Tibial nerve (tissue), 4 donors: ENCODE data around the gene TCF12. TPM values are rescaled to one million over a fixed set of nuclear protein-coding genes. Genes with fewer than 3 reads are reported as not detected.

ENCODE experiments used
- DNase-seq, 2 donors: peaks; one replicate each; pipeline ENCODE4 v3.0.0-alpha.2; 2019; ENCODE audit warnings: low spot score in 2 of 2
- H3K27ac ChIP-seq, 4 donors: fragments of 200-600 bp; sonication (generic) in 3 of 4; one replicate each; pipeline ENCODE4 v1.5.1; 2017 to 2019; ENCODE audit warnings: mild to moderate bottlenecking in 1 of 4
- H3K27me3 ChIP-seq, 2 donors: fragments of 200-600 bp; sonication (generic) in 1 of 2; one replicate each; pipeline versions ENCODE4 v1.5.1 to v1.6.0; 2017 to 2019
- H3K36me3 ChIP-seq, 3 donors: fragments of 200-600 bp; sonication (generic); one replicate each; pipeline ENCODE4 v1.5.1; 2018 to 2019
- H3K4me1 ChIP-seq, 4 donors: fragments of 200-600 bp; sonication (generic) in 3 of 4; one replicate each; pipeline ENCODE4 v1.5.1; 2017 to 2019
- H3K4me3 ChIP-seq, 4 donors: fragments of 200-600 bp; sonication (generic) in 3 of 4; one replicate each; pipeline ENCODE4 v1.5.1; 2017 to 2019; ENCODE audit warnings: mild to moderate bottlenecking in 1 of 4, moderate library complexity in 1 of 4
- H3K9me3 ChIP-seq, 4 donors: fragments of 200-600 bp; sonication (generic) in 3 of 4; one replicate each; pipeline ENCODE4 v1.5.1; 2017 to 2019
- CTCF ChIP-seq, 5 experiments: fragments of 200-600 bp in 3 of 5; fragments of 450-650 bp in 2 of 5; sonication (generic) in 3 of 5; IDR thresholded peaks; one replicate each; pipeline ENCODE4 v1.5.1; 2016 to 2019; ENCODE audit warnings: antibody characterized with exemption in 5 of 5, mild to moderate bottlenecking in 3 of 5, moderate library complexity in 2 of 5
- EP300 ChIP-seq, 2 donors: sonication (generic); formaldehyde crosslinking; IDR thresholded peaks; one replicate each; pipeline ENCODE4 v1.6.1; 2017; ENCODE audit warnings: antibody characterized with exemption in 2 of 2, mild to moderate bottlenecking in 1 of 2
- POLR2A ChIP-seq, 2 donors: fragments of 450-650 bp; IDR thresholded peaks; one replicate each; pipeline ENCODE4 v1.6.1; 2017; ENCODE audit warnings: antibody characterized with exemption in 2 of 2, mild to moderate bottlenecking in 2 of 2, moderate library complexity in 2 of 2
- WGBS, 2 donors: methylation state at CpG; one replicate each; pipeline ENCODE4 v1.1.5; 2018; 5-methylcytosine and 5-hydroxymethylcytosine counted together
- total RNA-seq, 4 donors: library from RNA; depleted of rRNA; stranded (reverse); fragments of >200 nt; gene quantifications; one replicate each; pipeline ENCODE4 v1.1.0, GENCODE V29; 2016

Gene TCF12
- total RNA-seq, 4 donors from 2014 or later = 117 to 181 (median 174) TPM

DNA sequence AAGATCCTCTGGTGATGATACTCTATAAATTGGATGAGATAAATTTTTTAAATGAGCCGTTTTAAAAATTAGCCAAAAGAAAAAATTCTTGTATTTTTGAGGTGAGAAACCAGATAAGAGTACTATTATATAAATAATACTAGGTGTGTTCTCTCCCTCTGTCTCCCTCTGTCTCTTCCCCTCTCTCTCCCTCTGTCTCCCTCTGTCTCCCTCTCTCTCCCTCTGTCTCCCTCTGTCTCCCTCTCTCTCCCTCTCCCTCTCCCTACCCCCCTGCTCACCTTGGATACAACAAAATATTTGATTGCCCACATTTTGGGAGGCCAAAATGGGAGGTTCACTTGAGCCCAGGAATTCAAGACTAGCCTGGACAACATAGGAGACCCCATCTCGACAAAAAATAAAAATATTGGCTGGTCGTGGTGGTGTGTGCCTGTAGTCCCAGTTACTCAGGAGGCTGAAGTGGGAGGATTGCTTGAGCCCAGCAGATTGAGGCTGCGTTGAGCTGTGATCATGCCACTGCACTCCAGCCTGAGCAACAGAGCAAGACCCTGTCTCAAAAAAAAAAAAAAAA is 168.5 kb downstream of the TCF12 start:
- Histone ChIP-seq H3K4me3 (no peak overlapping the region), H3K27me3 (no peaks in the 10 kb centered on the region), H3K36me3 (no peaks in the 10 kb centered on the region), H3K27ac (no peak overlapping the region), H3K9me3 (no peaks in the 10 kb centered on the region), H3K4me1 (peaks cover 0 to 5% (median 0%) of the 10 kb centered on the region in 4 donors)
- DNase-seq = no peak
- TF ChIP-seq EP300 (IDR thresholded peaks at IDR 0.05) (no peak), POLR2A (IDR thresholded peaks at IDR 0.05) (no peak), CTCF (IDR thresholded peaks at IDR 0.05) (no peak)
- 95 to 97% methylated on average over 4 of the region's 4 CpGs for WGBS, 2 donors

DNA sequence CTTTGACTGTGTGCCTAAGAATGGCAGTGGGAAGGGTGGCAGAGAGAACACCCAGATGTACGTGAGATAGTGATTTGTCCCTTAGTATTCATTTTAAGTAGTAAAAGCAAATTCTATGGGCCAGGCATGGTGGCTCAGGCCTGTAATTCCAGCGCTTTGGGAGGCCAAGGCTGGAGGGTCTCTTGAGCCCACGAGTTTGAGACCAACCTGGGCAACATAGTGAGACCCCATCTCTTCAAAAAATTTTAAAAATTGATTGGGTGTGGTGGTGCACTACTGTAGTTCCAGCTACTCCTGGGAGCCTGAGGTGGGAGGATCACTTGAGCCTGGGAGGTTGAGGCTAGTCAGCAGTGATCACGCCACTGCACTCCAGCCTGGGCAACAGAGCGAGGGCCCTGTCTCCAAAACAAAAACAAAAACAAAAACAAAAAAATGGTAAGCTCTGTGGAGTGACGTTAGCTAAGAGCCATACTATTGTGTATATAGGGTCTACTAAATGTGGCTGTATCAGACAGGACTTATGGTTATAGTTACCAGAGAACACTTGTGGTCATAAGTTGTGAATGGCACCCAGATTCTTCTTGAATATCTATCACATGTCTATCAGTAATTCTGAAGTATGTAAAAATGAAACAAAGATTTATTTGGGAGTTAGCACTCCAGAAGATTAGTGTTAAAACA is 171.5 kb downstream of the TCF12 start:
- no peak overlapping the region for H3K27ac ChIP-seq
- no peak overlapping the region for H3K4me3 ChIP-seq
- TF ChIP-seq POLR2A (IDR thresholded peaks at IDR 0.05) (no peak), EP300 (IDR thresholded peaks at IDR 0.05) (no peak), CTCF (IDR thresholded peaks at IDR 0.05) (no peak)
- WGBS, 2 donors = 94 to 95% methylated on average over 6 of the region's 6 CpGs
- DNase-seq = no peak
- no peaks in the 10 kb centered on the region for H3K9me3 ChIP-seq
- H3K4me1 ChIP-seq = peaks cover 0 to 5% (median 0%) of the 10 kb centered on the region in 4 donors
- peaks cover 0 to 5% (median 0%) of the 10 kb centered on the region in 3 donors for H3K36me3 ChIP-seq
- no peaks in the 10 kb centered on the region for H3K27me3 ChIP-seq

DNA sequence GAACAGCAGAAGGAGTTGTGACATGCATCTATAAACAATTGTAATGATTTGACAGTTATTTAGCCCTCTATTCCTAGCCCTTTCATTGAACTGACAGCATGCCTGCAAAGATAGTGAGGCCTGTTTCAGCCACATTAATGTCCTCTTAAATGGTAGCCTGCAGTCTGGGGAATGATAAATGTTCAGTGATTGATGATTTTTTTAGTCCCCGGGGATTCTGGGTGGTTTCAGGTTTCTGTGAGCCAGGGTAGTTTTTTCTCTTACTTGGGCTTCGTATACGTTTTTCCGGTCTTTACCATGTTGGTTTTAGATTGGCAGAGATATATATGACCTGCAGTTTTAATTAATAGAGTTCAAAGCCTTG is 172.0 kb downstream of the TCF12 start:
- Histone ChIP-seq H3K4me3 (no peak overlapping the region), H3K27ac (no peak overlapping the region), H3K27me3 (no peaks in the 10 kb centered on the region), H3K9me3 (no peaks in the 10 kb centered on the region), H3K36me3 (peaks cover 0 to 5% (median 0%) of the 10 kb centered on the region in 3 donors), H3K4me1 (peaks cover 0 to 5% (median 0%) of the 10 kb centered on the region in 4 donors)
- TF ChIP-seq CTCF (IDR thresholded peaks at IDR 0.05) = no peak
- no peak for TF ChIP-seq EP300 (IDR thresholded peaks at IDR 0.05)
- no peak for TF ChIP-seq POLR2A (IDR thresholded peaks at IDR 0.05)
- DNase-seq = no peak
- WGBS, 2 donors = 85 to 86% methylated on average over 4 of the region's 4 CpGs

GRCh38 chr15:57091636-57092035 is 173.2 kb downstream of the TCF12 start:
- TF ChIP-seq EP300 (IDR thresholded peaks at IDR 0.05) (no peak), POLR2A (IDR thresholded peaks at IDR 0.05) (no peak), CTCF (IDR thresholded peaks at IDR 0.05) (no peak)
- H3K4me3 ChIP-seq = no peak overlapping the region
- WGBS, 2 donors = 82% methylated on average over 2 of the region's 2 CpGs

GRCh38 chr15:57092252-57092651 is 173.8 kb downstream of the TCF12 start:
- Histone ChIP-seq H3K36me3 (peaks cover 0 to 5% (median 0%) of the 10 kb centered on the region in 3 donors), H3K27me3 (no peaks in the 10 kb centered on the region), H3K27ac (no peak overlapping the region), H3K9me3 (no peaks in the 10 kb centered on the region), H3K4me1 (peaks cover 0 to 13% (median 0%) of the 10 kb centered on the region in 4 donors), H3K4me3 (no peak overlapping the region)
- no peak for DNase-seq
- TF ChIP-seq CTCF (IDR thresholded peaks at IDR 0.05) (no peak), EP300 (IDR thresholded peaks at IDR 0.05) (no peak), POLR2A (IDR thresholded peaks at IDR 0.05) (no peak)

More at GRCh38 chr15:57091636-57092035, 173.2 kb downstream of the TCF12 start:
- peaks cover 0 to 7% (median 0%) of the 10 kb centered on the region in 4 donors for H3K4me1 ChIP-seq
- no peak for DNase-seq
- H3K9me3 ChIP-seq = no peaks in the 10 kb centered on the region
- H3K27ac ChIP-seq = no peak overlapping the region
- peaks cover 0 to 5% (median 0%) of the 10 kb centered on the region in 3 donors for H3K36me3 ChIP-seq
- H3K27me3 ChIP-seq = no peaks in the 10 kb centered on the region
